ENCODE data around the gene SH3PXD2B. TPM values are rescaled to one million over a fixed set of nuclear protein-coding genes. Genes with fewer than 3 reads are reported as not detected.

Gene SH3PXD2B
- total and polyA plus RNA-seq, 2 of the 13 experiments (the other 11 are each of a cell fraction or from before 2014, with no cell fraction given): 3.4 to 4.6 TPM

DNA sequence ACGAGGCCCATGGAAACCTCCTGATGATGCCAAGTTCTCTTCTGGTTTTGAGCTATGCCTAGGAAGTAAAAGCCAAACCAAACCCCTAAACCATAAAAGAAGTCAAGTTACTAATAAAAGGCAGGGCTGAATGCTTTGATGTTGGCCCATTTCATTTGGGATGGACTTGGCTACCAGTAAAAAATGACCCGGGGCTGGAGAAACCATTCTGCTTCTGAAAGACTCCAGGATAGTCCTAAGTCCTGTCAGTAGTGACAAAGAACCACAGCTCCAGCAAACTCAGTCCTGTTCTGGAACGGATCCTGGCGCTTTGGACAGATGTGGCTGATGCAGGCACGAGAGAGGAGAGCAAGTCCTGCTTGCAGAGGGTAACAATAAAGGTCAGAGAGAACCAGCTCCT is 68.6 kb downstream of the SH3PXD2B start:
- H3K36me3 ChIP-seq (replicated peaks in 1 of 2; ENCODE audit: control insufficient read depth in 1 of 2, insufficient read depth in 2 of 2, low read length in 2 of 2): peaks cover 0 to 4% of the 10 kb centered on the region in 2 experiments; a peak in 2 of 5 replicates
- no peak for FAIRE-seq
- ATAC-seq: no peak
- WGBS (ENCODE audit: low lambda C conversion rate): 88% methylated on average over 5 of the region's 5 CpGs
- ChIA-PET POLR2A (no interaction called here), CTCF (ENCODE audit: low intra/inter-chr PET ratio, low total read pairs) (no interaction called here)
- no peak overlapping the region for H2AFZ ChIP-seq (ENCODE audit: low read length)
- no peak overlapping the region for H3K9ac ChIP-seq (ENCODE audit: insufficient read depth, low read depth, low read length)
- H3K27me3 ChIP-seq (ENCODE audit: control insufficient read depth in 1 of 2, insufficient read depth in 2 of 2, low read length in 2 of 2): no peaks in the 10 kb centered on the region
- no peak overlapping the region for H3K27ac ChIP-seq (ENCODE audit: extremely low read length, insufficient read depth, low read length)
- H3K4me1 ChIP-seq (ENCODE audit: insufficient read depth, low read length): peaks cover 29% of the 10 kb centered on the region
- H3K79me2 ChIP-seq (ENCODE audit: insufficient read depth, low read length): no peaks in the 10 kb centered on the region
- TF ChIP-seq IRF2 (CRISPR knock-in tag; IDR thresholded peaks at IDR 0.05) (no peak), KDM4B (CRISPR knock-in tag; IDR thresholded peaks at IDR 0.05) (no peak), CREB3 (CRISPR knock-in tag; IDR thresholded peaks at IDR 0.05) (no peak), PHF5A (CRISPR knock-in tag; IDR thresholded peaks at IDR 0.05; ENCODE audit: low read depth, unreplicated experiment) (no peak), SP1 (IDR thresholded peaks at IDR 0.05) (no peak), SP1 (CRISPR knock-in tag; IDR thresholded peaks at IDR 0.05) (no peak), CENPX (CRISPR knock-in tag; IDR thresholded peaks at IDR 0.05) (no peak)
- BruUV-seq (replicated peaks): no TSS peak
- H4K20me1 ChIP-seq (ENCODE audit: insufficient read depth, low read length): no peaks in the 10 kb centered on the region; the same call in 1 of the 2 replicates
- no peak for DNase-seq (ENCODE audit: low spot score)
- H3K9me3 ChIP-seq (ENCODE audit: low read length): no peaks in the 10 kb centered on the region
- no peak overlapping the region for H3K4me2 ChIP-seq (ENCODE audit: low read depth, low read length)
- H3K4me3 ChIP-seq (replicated peaks in 1 of 3; ENCODE audit: insufficient read depth in 1 of 3, low read depth in 2 of 3, low read length in 3 of 3): no peak overlapping the region
- intact Hi-C loops (cut with micrococcal nuclease; ENCODE audit: unreplicated experiment): no loop called here
- in situ Hi-C loops (cut with HindIII; ENCODE audit: extremely low pct_ligation_motif_present, low pct_unique_long_range_greater_than_20kb): no loop called here

- FAIRE-seq (no peak), DNase-seq (ENCODE audit: low spot score) (no peak), ATAC-seq (no peak)
- no peaks in the 10 kb centered on the region for H3K79me2 ChIP-seq (ENCODE audit: insufficient read depth, low read length)
- H3K9me3 ChIP-seq (ENCODE audit: low read length): no peaks in the 10 kb centered on the region
- H3K4me1 ChIP-seq (ENCODE audit: insufficient read depth, low read length): peaks cover 29% of the 10 kb centered on the region
- no peaks in the 10 kb centered on the region; the same call in 1 of the 2 replicates for H4K20me1 ChIP-seq (ENCODE audit: insufficient read depth, low read length)
- in situ Hi-C loops (cut with HindIII; ENCODE audit: extremely low pct_ligation_motif_present, low pct_unique_long_range_greater_than_20kb): no loop called here
- no peak overlapping the region for H3K4me3 ChIP-seq (replicated peaks in 1 of 3; ENCODE audit: insufficient read depth in 1 of 3, low read depth in 2 of 3, low read length in 3 of 3)
- ChIA-PET CTCF (ENCODE audit: low intra/inter-chr PET ratio, low total read pairs) (no interaction called here), POLR2A (no interaction called here)
- H3K9ac ChIP-seq (ENCODE audit: insufficient read depth, low read depth, low read length): no peak overlapping the region
- no peak overlapping the region for H2AFZ ChIP-seq (ENCODE audit: low read length)
- 96% methylated on average over 4 of the region's 5 CpGs for WGBS (ENCODE audit: low lambda C conversion rate)
- intact Hi-C loops (cut with micrococcal nuclease; ENCODE audit: unreplicated experiment): no loop called here
- H3K4me2 ChIP-seq (ENCODE audit: low read depth, low read length): no peak overlapping the region
- H3K27me3 ChIP-seq (ENCODE audit: control insufficient read depth in 1 of 2, insufficient read depth in 2 of 2, low read length in 2 of 2): no peaks in the 10 kb centered on the region
- no TSS peak for BruUV-seq (replicated peaks)
- peaks cover 0 to 4% of the 10 kb centered on the region in 2 experiments; a peak in 2 of 5 replicates for H3K36me3 ChIP-seq (replicated peaks in 1 of 2; ENCODE audit: control insufficient read depth in 1 of 2, insufficient read depth in 2 of 2, low read length in 2 of 2)
- H3K27ac ChIP-seq (ENCODE audit: extremely low read length, insufficient read depth, low read length): no peak overlapping the region
- TF ChIP-seq ZNF629 (CRISPR knock-in tag; conservative IDR thresholded peaks at IDR 0.05) (peak; percentile 54), ZNF740 (CRISPR knock-in tag; IDR thresholded peaks at IDR 0.05) (no peak)
Observed at GRCh38 chr5:172385010-172385563, 69.2 kb downstream of the SH3PXD2B start.
